Spleen (tissue), 7 donors: ENCODE results near the gene GSDME.

Experiments used
- CTCF ChIP-seq, 11 experiments: fragments of 200-600 bp in 7 of 11; fragments of 450-650 bp in 4 of 11; sonication (generic) in 4 of 11; IDR thresholded peaks in 8 of 11; conservative IDR thresholded peaks in 3 of 11; 1 replicate in 7 of 11; 2 replicates in 4 of 11; pipeline versions ENCODE4 v1.4.0 to v1.8.0; 2016 to 2021; ENCODE audit warnings: antibody characterized with exemption in 11 of 11, inconsistent platforms in 4 of 11, mild to moderate bottlenecking in 1 of 11
- POLR2A ChIP-seq, 3 donors: fragments of 450-650 bp; IDR thresholded peaks; one replicate each; pipeline ENCODE4 v1.5.1; 2017; ENCODE audit warnings: antibody characterized with exemption in 3 of 3, mild to moderate bottlenecking in 1 of 3
- donor health status: DM: no; HTN: no; CAD: no; lungs with moderate emphysema.
- donor health status: DM: no; HTN: no; CAD: no.
- donor health status: DM: no; HTN: no; CAD: no.

DNA sequence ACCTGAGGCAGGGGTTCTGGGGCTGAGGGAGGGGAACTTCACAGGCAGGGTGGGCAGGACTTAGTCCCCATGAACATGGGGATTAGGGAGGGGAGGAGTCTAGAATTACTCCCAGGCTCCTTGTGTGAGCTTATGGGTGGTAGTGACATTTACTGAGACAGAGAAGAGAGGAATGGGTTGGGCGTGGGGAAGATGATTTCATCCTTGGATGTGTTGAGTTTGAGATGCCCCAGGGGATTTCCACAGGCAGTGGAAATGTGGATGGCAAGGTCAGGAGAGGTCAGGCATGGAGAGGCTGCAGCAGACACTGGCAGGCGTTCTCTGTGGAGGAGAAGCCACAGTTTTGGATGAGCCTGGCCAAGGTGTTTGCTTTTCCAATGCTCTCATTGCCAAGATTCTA lies 26.4 kb upstream of the GSDME start:
- TF ChIP-seq CTCF (IDR thresholded peaks at IDR 0.05 in 8 of 11, conservative IDR thresholded peaks at IDR 0.05 in 3 of 11) (no peak), POLR2A (IDR thresholded peaks at IDR 0.05) (no peak)
